GM12801 (cell line): ENCODE results near the gene GRM8.

Experiments
- CTCF ChIP-seq: IDR thresholded peaks from one replicate; pipeline ENCODE4 v1.5.1; 2011; ENCODE audit warnings: control low read depth; ENCODE audit not compliant: insufficient read length; ENCODE audit errors: extremely low read depth

Gene GRM8

GRCh38 chr7:127093340-127093739 lies 159.4 kb downstream of the GRM8 start:
- no peak for TF ChIP-seq CTCF

GRCh38 chr7:127091620-127092019 lies 161.1 kb downstream of the GRM8 start:
- TF ChIP-seq CTCF = no peak

DNA sequence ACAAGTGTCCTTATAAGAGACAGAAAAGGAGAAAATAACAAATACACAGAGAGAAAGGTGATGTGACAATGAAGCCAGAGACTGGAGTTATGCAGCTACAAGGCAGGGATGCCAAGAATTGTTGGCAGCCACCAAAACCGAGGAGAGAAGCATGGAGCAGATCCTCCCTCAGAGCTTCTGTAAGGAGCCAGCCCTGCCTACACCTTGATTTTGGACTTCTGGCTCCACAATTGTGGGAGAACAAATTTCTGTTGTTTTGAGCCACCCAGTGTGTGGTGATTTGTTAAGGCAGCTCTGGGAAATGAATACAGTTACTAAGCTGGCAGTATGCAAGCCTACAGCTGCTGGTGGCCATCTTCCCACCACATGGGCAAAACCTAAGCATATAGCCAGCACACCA lies 163.6 kb downstream of the GRM8 start:
- TF ChIP-seq CTCF = no peak

DNA sequence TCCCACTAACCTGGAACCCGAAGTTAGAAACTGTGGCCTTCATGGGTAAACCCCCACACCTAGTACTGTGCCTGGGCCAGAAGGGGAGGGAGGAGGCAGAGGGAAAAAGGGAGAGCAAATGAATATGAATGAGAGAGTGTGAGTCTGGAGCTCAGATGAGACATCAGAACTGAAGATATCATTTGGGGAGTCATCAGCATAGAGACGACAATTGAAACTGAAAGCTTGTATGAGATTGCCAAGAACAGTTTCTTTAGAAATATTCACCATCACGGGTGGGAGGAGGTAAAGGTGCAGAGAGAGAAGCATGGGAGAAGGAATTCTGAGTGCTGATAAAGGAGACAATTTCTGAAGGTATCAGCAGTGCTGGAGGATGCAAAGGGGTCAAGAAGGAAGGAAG lies 171.2 kb downstream of the GRM8 start:
- no peak for TF ChIP-seq CTCF

DNA sequence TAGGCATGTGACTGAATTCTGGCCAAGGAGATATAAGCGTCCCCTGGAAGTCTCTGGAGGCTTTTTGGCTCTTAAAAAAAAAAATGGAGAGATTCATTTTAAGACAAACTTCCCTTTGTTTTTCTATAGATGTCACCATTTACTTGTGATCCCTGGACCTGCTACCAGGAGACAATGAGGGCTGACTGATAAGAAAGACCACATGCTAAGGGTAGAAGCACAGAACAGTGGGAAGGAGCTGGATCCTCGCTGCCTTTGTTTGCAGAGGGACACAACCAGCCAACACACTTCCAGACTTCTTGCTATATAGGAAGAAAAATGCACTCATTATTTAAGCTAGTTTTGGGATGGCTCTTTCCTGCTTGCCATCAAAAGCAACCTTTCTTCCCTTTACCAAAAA lies 172.2 kb downstream of the GRM8 start:
- no peak for TF ChIP-seq CTCF

DNA sequence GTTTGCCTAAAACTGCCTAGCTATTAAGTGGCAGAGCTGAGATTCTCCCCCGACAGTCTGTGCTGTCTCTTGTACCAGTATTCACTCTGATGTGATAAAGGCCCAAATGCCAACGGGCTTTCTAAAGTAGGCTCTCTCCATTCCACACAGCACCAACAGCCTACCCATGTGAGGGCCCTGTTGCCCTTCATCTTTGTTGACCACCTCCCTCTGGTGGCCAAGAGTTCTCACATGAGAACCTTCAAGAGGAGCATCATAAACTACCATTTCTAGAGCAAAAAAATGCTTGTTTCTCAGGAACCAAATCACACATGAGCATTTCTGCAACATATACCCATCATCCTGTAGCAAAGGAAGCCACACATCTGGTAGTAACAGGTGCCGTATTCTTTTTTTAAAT lies 185.8 kb downstream of the GRM8 start:
- no peak for TF ChIP-seq CTCF

- TF ChIP-seq CTCF = no peak
Observed at GRCh38 chr7:127059475-127059874, 193.3 kb downstream of the GRM8 start.

DNA sequence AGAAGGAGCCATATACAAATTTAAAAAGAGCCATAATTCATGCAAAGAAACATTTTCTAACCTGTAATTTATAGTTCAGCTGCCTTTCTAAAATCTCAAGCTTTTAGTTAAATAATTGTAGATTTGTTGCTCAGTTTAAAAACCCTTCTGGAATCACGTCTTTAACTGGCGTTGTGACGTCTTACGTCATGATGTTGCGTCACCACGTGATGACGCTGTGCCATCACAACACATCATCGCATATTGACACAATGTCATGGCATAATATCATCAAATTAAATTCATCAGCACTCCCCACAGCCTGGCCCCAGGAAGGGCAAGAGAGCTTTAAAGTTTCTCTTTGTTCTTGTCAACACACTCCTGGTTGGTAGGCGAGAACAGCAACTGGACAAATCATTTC lies 194.8 kb downstream of the GRM8 start:
- no peak for TF ChIP-seq CTCF
